H9 (cell line): ENCODE data around the gene UBL5. TPM values are rescaled to one million over a fixed set of nuclear protein-coding genes. Genes with fewer than 3 reads are reported as not detected.
"Not testable (repeated sequence)": the region's sequence is repeated elsewhere in the genome, so short reads cannot be mapped to it uniquely, and the experiment has no call there.

Experiments used
- DNase-seq: peaks from one replicate; pipeline ENCODE4 v3.0.0-alpha.2; 2017
- H2AFZ ChIP-seq: one replicate; pipeline ENCODE4 v1.6.1; 2013; ENCODE audit warnings: mild to moderate bottlenecking, low read length, control low read depth, moderate library complexity
- H2AK5ac ChIP-seq: 2 replicates; pipeline ENCODE4 v1.6.1; 2013; ENCODE audit warnings: low read length, control low read depth, mixed read lengths; ENCODE audit not compliant: insufficient read length
- H2BK120ac ChIP-seq: one replicate; pipeline ENCODE4 v1.6.1; 2013; ENCODE audit warnings: low read depth, mild to moderate bottlenecking, low read length, control low read depth, inconsistent platforms; ENCODE audit not compliant: poor library complexity, severe bottlenecking
- H2BK12ac ChIP-seq: 2 replicates; pipeline ENCODE4 v1.6.1; 2013; ENCODE audit warnings: low read length, control low read depth, mixed read lengths, low read depth; ENCODE audit not compliant: insufficient read length
- H2BK15ac ChIP-seq: 2 replicates; pipeline ENCODE4 v1.6.1; 2013; ENCODE audit warnings: low read depth, low read length, control low read depth
- H2BK20ac ChIP-seq: one replicate; pipeline ENCODE4 v1.6.1; 2013; ENCODE audit warnings: low read depth, mild to moderate bottlenecking, low read length, control low read depth, inconsistent platforms; ENCODE audit not compliant: poor library complexity, severe bottlenecking
- H2BK5ac ChIP-seq: 2 replicates; pipeline ENCODE4 v1.6.1; 2013; ENCODE audit warnings: low read length, control low read depth, mixed read lengths; ENCODE audit not compliant: insufficient read length
- H3K14ac ChIP-seq: 2 replicates; pipeline ENCODE4 v1.6.1; 2013; ENCODE audit warnings: low read length, control low read depth; ENCODE audit not compliant: insufficient read depth
- H3K18ac ChIP-seq: 2 replicates; pipeline ENCODE4 v1.6.1; 2013; ENCODE audit warnings: low read depth, mild to moderate bottlenecking, mixed read lengths, low read length, control low read depth; ENCODE audit not compliant: insufficient read length
- H3K23ac ChIP-seq: 2 replicates; pipeline ENCODE4 v1.6.1; 2013; ENCODE audit warnings: low read length, control low read depth, mixed read lengths, low read depth; ENCODE audit not compliant: insufficient read length
- H3K23me2 ChIP-seq: 2 replicates; pipeline ENCODE4 v1.6.1; 2013; ENCODE audit warnings: low read depth, mild to moderate bottlenecking, mixed read lengths, low read length, control low read depth; ENCODE audit not compliant: insufficient read length, poor library complexity, severe bottlenecking
- H3K27ac ChIP-seq: 2 replicates; pipeline ENCODE4 v1.5.1; 2013; ENCODE audit warnings: low read length, control low read depth, mixed read lengths, low read depth; ENCODE audit not compliant: insufficient read length
- H3K27me3 ChIP-seq: 2 replicates; pipeline ENCODE4 v1.6.1; 2013; ENCODE audit warnings: low read length, control low read depth, inconsistent platforms; ENCODE audit not compliant: insufficient read depth
- H3K4ac ChIP-seq: 2 replicates; pipeline ENCODE4 v1.6.1; 2013; ENCODE audit warnings: low read depth, mild to moderate bottlenecking, control low read depth, inconsistent platforms, low read length, moderate library complexity
- H3K4me1 ChIP-seq: 2 replicates; pipeline ENCODE4 v1.6.1; 2013; ENCODE audit warnings: low read length, control low read depth, inconsistent platforms; ENCODE audit not compliant: insufficient read depth
- H3K4me2 ChIP-seq: 2 replicates; pipeline ENCODE4 v1.6.1; 2013; ENCODE audit warnings: low read length, control low read depth, mixed read lengths; ENCODE audit not compliant: insufficient read length, insufficient read depth
- H3K56ac ChIP-seq: 2 replicates; pipeline ENCODE4 v1.6.1; 2013; ENCODE audit warnings: low read depth, mild to moderate bottlenecking, mixed read lengths, low read length, control low read depth; ENCODE audit not compliant: insufficient read length
- H3K79me1 ChIP-seq: 2 replicates; pipeline ENCODE4 v1.6.1; 2013; ENCODE audit warnings: low read depth, mild to moderate bottlenecking, moderate library complexity, low read length, control low read depth, inconsistent platforms; ENCODE audit not compliant: insufficient read depth, poor library complexity, severe bottlenecking
- H3K79me2 ChIP-seq: 2 replicates; pipeline ENCODE4 v1.6.1; 2013; ENCODE audit warnings: low read length, control low read depth, inconsistent platforms; ENCODE audit not compliant: insufficient read depth
- H3K9ac ChIP-seq: 2 replicates; pipeline ENCODE4 v1.6.1; 2013; ENCODE audit warnings: low read length, control low read depth, mixed read lengths; ENCODE audit not compliant: insufficient read length; ENCODE audit errors: extremely low read depth
- H3K9me3 ChIP-seq: one replicate; pipeline ENCODE4 v1.6.1; 2013; ENCODE audit warnings: low read depth, low read length, inconsistent platforms; ENCODE audit not compliant: control insufficient read depth
- H3T11ph ChIP-seq: one replicate; pipeline ENCODE4 v1.6.1; 2013; ENCODE audit warnings: mild to moderate bottlenecking, low read length, control low read depth, inconsistent platforms
- H4K20me1 ChIP-seq: one replicate; pipeline ENCODE4 v1.6.1; 2013; ENCODE audit not compliant: control insufficient read depth, insufficient read length, insufficient read depth
- H4K5ac ChIP-seq: 2 replicates; pipeline ENCODE4 v1.6.1; 2013; ENCODE audit warnings: low read depth, mild to moderate bottlenecking, mixed read lengths, low read length, control low read depth; ENCODE audit not compliant: insufficient read length
- H4K8ac ChIP-seq: replicated peaks from 2 replicates; pipeline ENCODE4 v1.6.1; 2013; ENCODE audit warnings: low read length, control low read depth, mixed read lengths, low read depth; ENCODE audit not compliant: insufficient read length
- H4K91ac ChIP-seq: 2 replicates; pipeline ENCODE4 v1.6.1; 2013; ENCODE audit warnings: low read depth, mild to moderate bottlenecking, moderate library complexity, mixed read lengths, low read length, control low read depth; ENCODE audit not compliant: insufficient read length
- H3K27ac Mint-ChIP-seq, 3 experiments: 2 replicates in 2 of 3; 3 replicates in 1 of 3; pipeline ENCODE4 v1.8.0; 2020 to 2021; ENCODE audit warnings: mixed read lengths in 3 of 3, mild to moderate bottlenecking in 1 of 3, moderate library complexity in 1 of 3
- H3K27me3 Mint-ChIP-seq: 2 replicates; pipeline ENCODE4 v1.8.0; 2021; ENCODE audit warnings: low read depth, mild to moderate bottlenecking, moderate library complexity, mixed read lengths
- H3K36me3 Mint-ChIP-seq, 3 experiments: 2 replicates in 2 of 3; 3 replicates in 1 of 3; pipeline ENCODE4 v1.8.0; 2020 to 2021; ENCODE audit warnings: low read depth in 3 of 3, mixed read lengths in 3 of 3; ENCODE audit not compliant: insufficient read depth in 1 of 3
- H3K4me1 Mint-ChIP-seq, 2 experiments: 2 replicates each; pipeline ENCODE4 v1.8.0; 2020; ENCODE audit warnings: mixed read lengths in 2 of 2
- H3K4me3 Mint-ChIP-seq, 2 experiments: 2 replicates in 1 of 2; 3 replicates in 1 of 2; pipeline ENCODE4 v1.8.0; 2020 to 2021; ENCODE audit warnings: mild to moderate bottlenecking in 2 of 2, mixed read lengths in 2 of 2, moderate library complexity in 1 of 2
- H3K9me3 Mint-ChIP-seq, 2 experiments: 2 replicates in 1 of 2; 3 replicates in 1 of 2; pipeline ENCODE4 v1.8.0; 2020; ENCODE audit warnings: mild to moderate bottlenecking in 2 of 2, mixed read lengths in 2 of 2, moderate library complexity in 1 of 2
- CTCF ChIP-seq: fragments of 200-600 bp; sonication (generic); conservative IDR thresholded peaks from 3 replicates; pipeline ENCODE4 v1.8.0; 2021; ENCODE audit warnings: antibody characterized with exemption, mild to moderate bottlenecking
- WGBS: extraction: QIAGEN DNeasy Blood & Tissue Kit; methylation state at CpG from one replicate; pipeline ENCODE4 v1.1.7; 2013; ENCODE audit warnings: missing lambda C conversion rate, low lambda C conversion rate, mixed read lengths; ENCODE audit not compliant: insufficient read length; ENCODE audit errors: extremely low coverage; 5-methylcytosine and 5-hydroxymethylcytosine counted together
- total RNA-seq: library from RNA; stranded (reverse); gene quantifications from 2 replicates; pipeline ENCODE4 v1.2.1, GENCODE V29; 2021

Gene UBL5
- total RNA-seq, 1 experiment from 2014 or later: 393 TPM

GRCh38 chr19:9842834-9843625 lies 15.3 kb downstream of the UBL5 start:
- Histone ChIP-seq H3K23ac (no peak overlapping the region), H4K91ac (no peak overlapping the region), H3K4me1 (no peaks in the 10 kb centered on the region), H3T11ph (no peak overlapping the region), H3K18ac (no peak overlapping the region), H3K4me2 (no peak overlapping the region), H3K4ac (no peak overlapping the region), H3K9me3 (no peaks in the 10 kb centered on the region), H3K27ac (no peak overlapping the region), H2BK15ac (no peak overlapping the region), H3K23me2 (no peaks in the 10 kb centered on the region), H3K14ac (no peak overlapping the region), H4K8ac (no peak overlapping the region), H3K27me3 (no peaks in the 10 kb centered on the region), H2BK5ac (no peak overlapping the region), H3K79me2 (no peaks in the 10 kb centered on the region; the same call in 1 of the 2 replicates), H2AK5ac (no peak overlapping the region), H4K20me1 (no peaks in the 10 kb centered on the region), H2BK120ac (no peak overlapping the region), H2BK12ac (no peak overlapping the region), H3K79me1 (no peaks in the 10 kb centered on the region), H2AFZ (no peak overlapping the region), H3K56ac (no peak overlapping the region), H2BK20ac (no peak overlapping the region), H4K5ac (no peak overlapping the region), H3K9ac (no peak overlapping the region)
- no CpG with 5 or more reads among the region's 9 CpGs for WGBS
- DNase-seq: no peak
- no peak for TF ChIP-seq CTCF
- no peaks in the 10 kb centered on the region for H3K27me3 Mint-ChIP-seq
- H3K9me3 Mint-ChIP-seq: no peaks in the 10 kb centered on the region
- H3K4me3 Mint-ChIP-seq: peak overlapping the region in 1 of 2 experiments; percentile 48; a peak in 1 of 5 replicates
- H3K36me3 Mint-ChIP-seq: peaks cover 30 to 71% (median 54%) of the 10 kb centered on the region in 3 experiments; a peak in 6 of 7 replicates
- no peak overlapping the region; a peak in 1 of 7 replicates for H3K27ac Mint-ChIP-seq
- peaks cover 0 to 9% of the 10 kb centered on the region in 2 experiments; a peak in 3 of 4 replicates for H3K4me1 Mint-ChIP-seq

GRCh38 chr19:9843626-9844273 lies 16.0 kb downstream of the UBL5 start:
- not testable (repeated sequence) for H3K23ac ChIP-seq, H3K27me3 Mint-ChIP-seq, H3K9me3 ChIP-seq, H3K9ac ChIP-seq, H3K4ac ChIP-seq, H3K9me3 Mint-ChIP-seq, H3K79me1 ChIP-seq, H2BK15ac ChIP-seq, H3K56ac ChIP-seq, H3K18ac ChIP-seq, H4K8ac ChIP-seq, H2BK5ac ChIP-seq, H2AFZ ChIP-seq, H2AK5ac ChIP-seq, H4K91ac ChIP-seq, DNase-seq, H3K4me3 Mint-ChIP-seq, H4K20me1 ChIP-seq, H3K4me1 Mint-ChIP-seq, H3K27ac ChIP-seq, H3K14ac ChIP-seq, H3K4me2 ChIP-seq, H3K4me1 ChIP-seq, H3K79me2 ChIP-seq, H3K23me2 ChIP-seq, H2BK12ac ChIP-seq, H2BK20ac ChIP-seq, H3K27ac Mint-ChIP-seq, H2BK120ac ChIP-seq, H3T11ph ChIP-seq, H4K5ac ChIP-seq, H3K27me3 ChIP-seq
- no CpG with 5 or more reads among the region's 12 CpGs for WGBS
- peaks cover 29 to 70% (median 53%) of the 10 kb centered on the region in 3 experiments; a peak in 6 of 7 replicates for H3K36me3 Mint-ChIP-seq
